GM21360 (cell line): ENCODE data around the gene GPR61.

Experiments
- ATAC-seq: cut with Tn5 transposase; IDR thresholded peaks from one replicate; pipeline ENCODE4 v1.9.1; 2021; ENCODE audit warnings: mild to moderate bottlenecking, moderate library complexity; ENCODE audit not compliant: unreplicated experiment

Gene GPR61

GRCh38 chr1:109539676-109540075, at the start of gene GPR61:
TSS of gene GPR61 (plus strand) at chr1:109539872. CDS start at chr1:109543023, 3,151 bp downstream.
- no peak for ATAC-seq

GRCh38 chr1:109490029-109490933, 49.4 kb upstream of the GPR61 start:
- ATAC-seq: no peak

- no peak for ATAC-seq
Observed at GRCh38 chr1:109490934-109491302, 48.8 kb upstream of the GPR61 start.

- no peak for ATAC-seq
Observed at GRCh38 chr1:109491372-109491771, 48.3 kb upstream of the GPR61 start.

- no peak for ATAC-seq
Observed at GRCh38 chr1:109492779-109493178, 46.9 kb upstream of the GPR61 start.

GRCh38 chr1:109493227-109493626, 46.4 kb upstream of the GPR61 start:
- ATAC-seq: no peak

- peak; percentile 70 for ATAC-seq
Observed at GRCh38 chr1:109493805-109494539, 45.7 kb upstream of the GPR61 start, which contains the start of gene CYB561D1. TSS of gene CYB561D1 (plus strand) at chr1:109494094. CDS start at chr1:109494140, 46 bp downstream.

GRCh38 chr1:109495738-109496137, 43.9 kb upstream of the GPR61 start:
- no peak for ATAC-seq

GRCh38 chr1:109497449-109498160, 42.1 kb upstream of the GPR61 start:
- no peak for ATAC-seq

- no peak for ATAC-seq
Observed at GRCh38 chr1:109498161-109498801, 41.4 kb upstream of the GPR61 start.

- no peak for ATAC-seq
Observed at GRCh38 chr1:109499081-109499480, 40.6 kb upstream of the GPR61 start.

- ATAC-seq: no peak
Observed at GRCh38 chr1:109499661-109500536, 39.8 kb upstream of the GPR61 start.

- no peak for ATAC-seq
Observed at GRCh38 chr1:109500941-109501381, 38.7 kb upstream of the GPR61 start.

- no peak for ATAC-seq
Observed at GRCh38 chr1:109501644-109502363, 37.9 kb upstream of the GPR61 start.

GRCh38 chr1:109502364-109502851, 37.3 kb upstream of the GPR61 start:
- ATAC-seq: no peak

- no peak for ATAC-seq
Observed at GRCh38 chr1:109503935-109504334, 35.7 kb upstream of the GPR61 start.

- ATAC-seq: no peak
Observed at GRCh38 chr1:109504974-109505373, 34.7 kb upstream of the GPR61 start.

GRCh38 chr1:109508001-109508872, 31.4 kb upstream of the GPR61 start:
- ATAC-seq: no peak
